Parathyroid adenoma (tissue), 2 donors: ENCODE data around the gene FBXL15.

ENCODE experiments used
- H2AFZ ChIP-seq: fragments of 300-600 bp; sonication (generic); one replicate; pipeline ENCODE4 v1.7.0; 2017; ENCODE audit warnings: antibody characterized with exemption, mild to moderate bottlenecking
- H3K27ac ChIP-seq: fragments of 300-600 bp; sonication (generic); one replicate; pipeline ENCODE4 v1.7.0; 2017
- H3K27me3 ChIP-seq: fragments of 300-600 bp; sonication (generic); one replicate; pipeline ENCODE4 v1.7.0; 2017; ENCODE audit warnings: low read length; ENCODE audit not compliant: control insufficient read depth, insufficient read depth
- H3K36me3 ChIP-seq: fragments of 300-600 bp; sonication (generic); one replicate; pipeline ENCODE4 v1.7.0; 2017; ENCODE audit warnings: low read length; ENCODE audit not compliant: control insufficient read depth, insufficient read depth
- H3K4me1 ChIP-seq: fragments of 300-600 bp; sonication (generic); one replicate; pipeline ENCODE4 v1.7.0; 2017; ENCODE audit warnings: control low read depth
- H3K4me2 ChIP-seq: fragments of 300-600 bp; sonication (generic); one replicate; pipeline ENCODE4 v1.7.0; 2017; ENCODE audit warnings: low read length
- H3K4me3 ChIP-seq: fragments of 300-600 bp; sonication (generic); one replicate; pipeline ENCODE4 v1.7.0; 2017; ENCODE audit warnings: low read depth, low read length
- H3K79me2 ChIP-seq: fragments of 300-600 bp; sonication (generic); one replicate; pipeline ENCODE4 v1.7.0; 2017; ENCODE audit warnings: control low read depth
- H3K9ac ChIP-seq: fragments of 300-600 bp; sonication (generic); one replicate; pipeline ENCODE4 v1.7.0; 2017; ENCODE audit warnings: mild to moderate bottlenecking
- H3K9me3 ChIP-seq: fragments of 300-600 bp; sonication (generic); one replicate; pipeline ENCODE4 v1.7.0; 2017; ENCODE audit warnings: low read length; ENCODE audit not compliant: control insufficient read depth
- TF ChIP-seq, protein P1 (sequence below): fragments of 300-600 bp; sonication (generic); IDR thresholded peaks from one replicate; pipeline ENCODE4 v1.7.0; 2017; ENCODE audit warnings: antibody characterized with exemption, mild to moderate bottlenecking
- donor health status: primary hyperparathyroidism.

FBXL15 gene

DNA sequence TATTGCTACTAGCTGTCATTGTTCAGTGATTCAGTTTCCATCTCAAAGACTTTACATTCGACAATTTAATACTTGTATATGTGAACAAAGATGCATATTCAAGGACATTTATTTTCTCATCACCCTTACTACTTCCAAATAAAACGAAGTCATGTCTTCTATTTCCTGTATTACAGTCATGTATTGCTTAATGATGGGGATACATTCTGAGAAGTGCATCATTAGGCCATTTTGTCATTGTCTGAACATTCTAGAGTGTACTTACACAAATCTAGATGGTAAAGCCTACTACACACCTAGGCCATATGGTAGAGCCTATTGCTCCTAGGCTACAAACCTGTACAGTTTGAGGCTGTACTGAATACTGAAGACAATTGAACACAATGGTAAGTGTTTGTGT is 24.2 kb downstream of the FBXL15 start:
- TF ChIP-seq, protein P1, sequence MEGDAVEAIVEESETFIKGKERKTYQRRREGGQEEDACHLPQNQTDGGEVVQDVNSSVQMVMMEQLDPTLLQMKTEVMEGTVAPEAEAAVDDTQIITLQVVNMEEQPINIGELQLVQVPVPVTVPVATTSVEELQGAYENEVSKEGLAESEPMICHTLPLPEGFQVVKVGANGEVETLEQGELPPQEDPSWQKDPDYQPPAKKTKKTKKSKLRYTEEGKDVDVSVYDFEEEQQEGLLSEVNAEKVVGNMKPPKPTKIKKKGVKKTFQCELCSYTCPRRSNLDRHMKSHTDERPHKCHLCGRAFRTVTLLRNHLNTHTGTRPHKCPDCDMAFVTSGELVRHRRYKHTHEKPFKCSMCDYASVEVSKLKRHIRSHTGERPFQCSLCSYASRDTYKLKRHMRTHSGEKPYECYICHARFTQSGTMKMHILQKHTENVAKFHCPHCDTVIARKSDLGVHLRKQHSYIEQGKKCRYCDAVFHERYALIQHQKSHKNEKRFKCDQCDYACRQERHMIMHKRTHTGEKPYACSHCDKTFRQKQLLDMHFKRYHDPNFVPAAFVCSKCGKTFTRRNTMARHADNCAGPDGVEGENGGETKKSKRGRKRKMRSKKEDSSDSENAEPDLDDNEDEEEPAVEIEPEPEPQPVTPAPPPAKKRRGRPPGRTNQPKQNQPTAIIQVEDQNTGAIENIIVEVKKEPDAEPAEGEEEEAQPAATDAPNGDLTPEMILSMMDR: no peak
- Histone ChIP-seq H3K9ac (no peak overlapping the region), H3K27ac (no peak overlapping the region), H3K4me2 (no peak overlapping the region), H3K9me3 (no peaks in the 10 kb centered on the region), H3K79me2 (no peaks in the 10 kb centered on the region), H3K4me1 (no peaks in the 10 kb centered on the region), H3K27me3 (no peaks in the 10 kb centered on the region), H3K36me3 (no peaks in the 10 kb centered on the region), H2AFZ (no peak overlapping the region), H3K4me3 (no peak overlapping the region)

DNA sequence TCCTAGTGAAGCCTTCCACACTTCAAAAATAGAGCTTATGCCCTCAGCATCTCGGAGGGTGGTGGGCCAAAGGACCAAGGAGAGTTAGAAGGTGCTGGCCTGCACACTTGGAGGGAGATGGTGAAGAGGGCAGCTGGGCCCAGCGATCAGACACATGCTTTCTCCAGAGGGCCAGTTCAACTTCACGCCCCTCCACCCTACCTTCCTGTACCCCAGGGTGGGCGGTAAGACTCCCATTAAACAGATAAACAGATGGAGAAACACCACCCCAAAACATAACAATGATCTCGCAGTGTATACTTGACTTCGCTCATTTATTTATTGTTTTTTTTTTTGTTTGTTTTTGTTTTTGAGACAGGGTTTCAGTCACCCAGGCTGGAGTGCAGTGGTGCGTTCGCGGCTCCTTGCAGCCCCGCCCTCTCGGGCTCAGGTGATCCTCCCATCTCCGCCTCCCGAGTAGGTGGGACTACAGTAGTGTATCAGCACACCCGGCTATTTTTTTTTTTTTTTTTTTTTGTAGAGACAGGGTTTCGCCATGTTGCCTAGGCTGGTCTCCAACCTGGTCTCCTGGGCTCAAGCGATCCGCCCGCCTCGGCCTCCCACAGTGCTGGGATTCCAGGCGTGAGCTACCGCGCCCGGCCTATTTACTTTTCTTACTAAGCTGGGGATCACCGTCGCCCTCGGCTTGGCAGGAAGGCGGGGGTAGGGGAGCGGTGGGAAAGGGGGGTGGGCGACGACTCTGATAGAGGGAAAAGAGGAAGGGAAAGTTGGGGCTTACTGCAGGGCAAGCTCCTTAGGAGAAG is 28.9 kb downstream of the FBXL15 start:
- Histone ChIP-seq H3K4me2 (peak overlapping the region; percentile 71), H3K36me3 (no peaks in the 10 kb centered on the region), H3K27me3 (no peaks in the 10 kb centered on the region), H3K27ac (peak overlapping the region; percentile 97), H3K9ac (peak overlapping the region; percentile 49), H2AFZ (peak overlapping the region; percentile 97), H3K9me3 (no peaks in the 10 kb centered on the region), H3K4me3 (peak overlapping the region; percentile 68), H3K79me2 (no peaks in the 10 kb centered on the region), H3K4me1 (peaks cover 4% of the 10 kb centered on the region)
- TF ChIP-seq, protein P1: no peak

DNA sequence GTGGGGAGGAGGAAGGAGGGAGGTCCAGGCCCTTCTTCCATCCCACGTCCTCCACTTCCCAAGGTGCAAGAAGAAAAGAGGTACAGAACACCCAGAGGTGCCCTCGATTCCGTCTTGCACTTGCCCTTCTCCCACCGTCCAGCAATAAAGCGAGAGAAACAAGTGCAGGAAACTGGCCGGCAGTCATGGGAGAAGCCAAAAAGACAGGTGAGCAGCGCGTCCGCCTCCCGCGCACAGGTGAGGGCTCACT is 29.4 kb downstream of the FBXL15 start:
- no peaks in the 10 kb centered on the region for H3K36me3 ChIP-seq
- H3K9me3 ChIP-seq: no peaks in the 10 kb centered on the region
- peak overlapping the region; percentile 49 for H3K9ac ChIP-seq
- peaks cover 4% of the 10 kb centered on the region for H3K4me1 ChIP-seq
- peak overlapping the region; percentile 68 for H3K4me3 ChIP-seq
- H3K4me2 ChIP-seq: peak overlapping the region; percentile 71
- H2AFZ ChIP-seq: peak overlapping the region; percentile 97
- no peaks in the 10 kb centered on the region for H3K79me2 ChIP-seq
- H3K27me3 ChIP-seq: no peaks in the 10 kb centered on the region
- TF ChIP-seq, protein P1: no peak
- H3K27ac ChIP-seq: peak overlapping the region; percentile 97

DNA sequence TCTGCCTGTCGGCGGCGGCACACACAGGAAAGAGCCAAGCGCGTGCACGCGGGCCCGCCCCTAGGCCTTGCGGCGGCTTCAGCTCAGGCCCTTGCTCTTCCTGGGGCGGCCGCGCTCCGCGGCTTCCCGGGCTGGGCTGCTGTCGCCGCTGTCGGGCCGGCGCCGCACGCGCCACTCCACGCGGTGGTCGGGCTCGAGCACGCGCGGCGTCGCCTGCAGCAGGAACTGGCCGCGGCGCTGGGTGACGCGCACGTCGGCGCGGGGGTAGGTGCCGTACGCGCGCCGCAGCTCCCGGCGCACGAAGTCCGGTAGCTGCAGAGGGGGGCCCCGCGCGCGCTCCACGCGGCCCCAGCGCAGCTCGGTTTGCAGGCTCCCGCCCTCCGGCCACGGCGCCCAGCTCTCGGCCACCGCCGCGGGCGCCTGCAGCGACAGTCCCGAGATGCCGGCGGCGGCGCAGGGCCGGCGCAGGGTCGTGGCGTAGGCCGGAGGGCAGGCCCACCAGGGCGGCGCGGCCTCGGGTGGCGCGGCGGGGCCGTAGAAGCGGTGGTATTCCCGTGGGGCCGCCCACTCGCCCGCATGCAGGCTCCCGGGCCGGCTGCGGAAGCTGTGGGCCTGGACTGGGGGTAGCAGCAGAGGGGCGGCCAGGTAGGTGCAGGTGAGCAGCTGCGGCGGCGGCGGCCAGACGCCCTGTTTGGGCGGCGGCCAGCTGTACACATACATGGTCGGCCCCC is 29.9 kb downstream of the FBXL15 start:
- Histone ChIP-seq H3K4me3 (peak overlapping the region; percentile 68), H3K79me2 (no peaks in the 10 kb centered on the region), H3K27me3 (no peaks in the 10 kb centered on the region), H2AFZ (peak overlapping the region; percentile 97), H3K9ac (peak overlapping the region; percentile 63), H3K4me1 (peaks cover 4% of the 10 kb centered on the region), H3K4me2 (peak overlapping the region; percentile 97), H3K9me3 (no peaks in the 10 kb centered on the region), H3K27ac (peak overlapping the region; percentile 97), H3K36me3 (no peaks in the 10 kb centered on the region)
- TF ChIP-seq, protein P1: no peak
